Erythroblast (primary cell): ENCODE data around the gene PAQR4.

Source experiments
- GATA1 ChIP-seq: IDR thresholded peaks from 2 replicates; pipeline ENCODE4 v1.6.1; 2011; ENCODE audit warnings: low read depth, mild to moderate bottlenecking, control low read depth, low read length, moderate library complexity
- POLR2A ChIP-seq: IDR thresholded peaks from 2 replicates; pipeline ENCODE4 v1.6.1; 2011; ENCODE audit warnings: mild to moderate bottlenecking, low read length

DNA sequence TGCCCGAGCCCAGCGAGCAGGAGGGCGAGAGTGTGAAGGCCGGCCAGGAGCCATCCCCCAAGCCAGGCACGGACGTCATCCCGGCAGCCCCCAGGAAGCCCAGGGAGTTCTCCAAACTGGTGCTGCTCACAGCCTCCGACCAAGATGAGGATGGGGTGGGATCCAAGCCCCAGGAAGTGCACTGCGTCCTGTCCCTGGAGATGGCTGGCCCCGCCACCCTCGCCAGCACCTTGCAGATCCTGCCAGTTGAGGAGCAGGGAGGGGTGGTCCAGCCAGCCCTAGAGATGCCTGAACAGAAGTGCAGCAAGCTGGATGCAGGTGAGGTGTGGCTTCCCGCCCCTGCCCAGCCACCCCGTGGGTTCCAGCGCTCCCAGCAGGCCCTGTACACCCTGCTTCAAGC is 39.5 kb upstream of the PAQR4 start:
- no peak for TF ChIP-seq POLR2A
- no peak for TF ChIP-seq GATA1
